B cell (primary cell): ENCODE results near the gene TGFBR3L. TPM values are rescaled to one million over a fixed set of nuclear protein-coding genes. Genes with fewer than 3 reads are reported as not detected.
"Not testable (repeated sequence)": the region's sequence is repeated elsewhere in the genome, so short reads cannot be mapped to it uniquely, and the experiment has no call there.

Experiments used
- ATAC-seq: fragments of 200-7000 bp; cut with Tn5 transposase; one replicate; pipeline ENCODE4 v1.10.0; 2021; ENCODE audit warnings: low read depth, mild to moderate bottlenecking, moderate number of reproducible peaks, moderate library complexity
- CTCF ChIA-PET: fragments of 350-600 bp; sonication (Branson Sonifier 250); formaldehyde crosslinking; loops from one replicate; lab custom pipeline; 2021; ENCODE audit warnings: antibody characterized with exemption, inconsistent platforms; lab: Charles Lee
- POLR2A ChIA-PET: fragments of 350-600 bp; sonication (Branson Sonifier 250); formaldehyde crosslinking; loops from one replicate; lab custom pipeline; 2021; ENCODE audit warnings: antibody characterized with exemption; lab: Charles Lee
- DNase-seq: peaks from one replicate; pipeline ENCODE4 v3.0.0; 2013
- H2AFZ ChIP-seq: 2 replicates; pipeline ENCODE4 v1.6.1; 2012; ENCODE audit warnings: mild to moderate bottlenecking, low read depth, low read length; ENCODE audit not compliant: insufficient read depth, poor library complexity, severe bottlenecking
- H3K27ac ChIP-seq, 2 donors: 1 replicate in 1 of 2; 2 replicates in 1 of 2; pipeline ENCODE4 v1.5.1; 2012 to 2013; ENCODE audit warnings: low read length in 2 of 2, mild to moderate bottlenecking in 2 of 2, moderate library complexity in 1 of 2
- H3K27me3 ChIP-seq, 4 experiments: fragments of 200-600 bp in 1 of 4; sonication (generic) in 1 of 4; replicated peaks in 1 of 4; 1 replicate in 2 of 4; 2 replicates in 2 of 4; pipeline versions ENCODE4 v1.6.1 to v1.7.0; 2013 to 2016; ENCODE audit warnings: low read length in 3 of 4, mild to moderate bottlenecking in 2 of 4, mixed read lengths in 1 of 4, moderate library complexity in 1 of 4; ENCODE audit not compliant: insufficient read depth in 4 of 4, control insufficient read depth in 3 of 4; ENCODE audit errors: control extremely low read depth in 1 of 4
- H3K36me3 ChIP-seq, 2 experiments: replicated peaks in 1 of 2; 1 replicate in 1 of 2; 2 replicates in 1 of 2; pipeline versions ENCODE4 v1.6.1 to v1.7.1; 2013; ENCODE audit warnings: low read length in 1 of 2; ENCODE audit not compliant: insufficient read depth in 2 of 2, control insufficient read depth in 1 of 2; ENCODE audit errors: control extremely low read depth in 1 of 2, extremely low read depth in 1 of 2
- H3K4me1 ChIP-seq, 2 donors: fragments of 200-600 bp in 1 of 2; sonication (generic) in 1 of 2; 1 replicate in 1 of 2; 2 replicates in 1 of 2; pipeline versions ENCODE4 v1.5.1 to v1.6.1; 2013 to 2017; ENCODE audit warnings: low read length in 2 of 2; ENCODE audit not compliant: control insufficient read depth in 2 of 2, insufficient read depth in 2 of 2
- H3K4me2 ChIP-seq: replicated peaks from 2 replicates; pipeline ENCODE3; 2012; ENCODE audit warnings: mild to moderate bottlenecking, low read depth, low read length; ENCODE audit not compliant: poor library complexity, severe bottlenecking
- H3K4me3 ChIP-seq, 5 experiments: fragments of 200-600 bp in 1 of 5; sonication (generic) in 1 of 5; 1 replicate in 3 of 5; 2 replicates in 2 of 5; pipeline versions ENCODE4 v1.5.1 to v1.7.0; 2011 to 2016; ENCODE audit warnings: low read length in 4 of 5, mild to moderate bottlenecking in 4 of 5, low read depth in 2 of 5, control low read depth in 1 of 5, moderate library complexity in 1 of 5; ENCODE audit not compliant: insufficient read depth in 1 of 5; ENCODE audit errors: control extremely low read depth in 1 of 5, extremely low read depth in 1 of 5
- H3K79me2 ChIP-seq: fragments of 200-600 bp; sonication (generic); one replicate; pipeline ENCODE4 v1.6.0; 2016; ENCODE audit warnings: low read length; ENCODE audit not compliant: control insufficient read depth, insufficient read depth
- H3K9ac ChIP-seq: fragments of 200-600 bp; sonication (generic); 2 replicates; pipeline ENCODE4 v1.6.1; 2017; ENCODE audit warnings: mild to moderate bottlenecking, low read length, moderate library complexity
- H3K9me3 ChIP-seq, 3 donors: one replicate each; pipeline versions ENCODE4 v1.6.1 to v1.7.1; 2013; ENCODE audit warnings: low read length in 2 of 3; ENCODE audit not compliant: control insufficient read depth in 2 of 3, insufficient read depth in 1 of 3; ENCODE audit errors: control extremely low read depth in 1 of 3
- H4K20me1 ChIP-seq: 2 replicates; pipeline ENCODE4 v1.6.0; 2012; ENCODE audit warnings: mild to moderate bottlenecking, low read length; ENCODE audit not compliant: insufficient read depth, control insufficient read depth, poor library complexity, severe bottlenecking
- H3K27ac Mint-ChIP-seq: one replicate; pipeline ENCODE4 v1.8.0; 2021; ENCODE audit warnings: mixed read lengths
- H3K27me3 Mint-ChIP-seq: one replicate; pipeline ENCODE4 v1.8.0; 2021; ENCODE audit warnings: mixed read lengths
- H3K4me1 Mint-ChIP-seq: one replicate; pipeline ENCODE4 v1.8.0; 2021; ENCODE audit warnings: mixed read lengths
- H3K4me3 Mint-ChIP-seq: one replicate; pipeline ENCODE4 v1.8.0; 2021; ENCODE audit warnings: mixed read lengths
- H3K9me3 Mint-ChIP-seq: one replicate; pipeline ENCODE4 v1.8.0; 2022; ENCODE audit warnings: mixed read lengths; ENCODE audit not compliant: insufficient read depth
- EZH2 ChIP-seq: IDR thresholded peaks from 2 replicates; pipeline ENCODE4 v1.6.1; 2012; ENCODE audit warnings: borderline replicate concordance, low read depth, mild to moderate bottlenecking, moderate library complexity, low read length; ENCODE audit not compliant: insufficient read depth, poor library complexity, severe bottlenecking
- WGBS: methylation state at CpG from one replicate; pipeline ENCODE4 v1.1.5; 2013; ENCODE audit warnings: missing lambda C conversion rate; ENCODE audit not compliant: insufficient coverage; 5-methylcytosine and 5-hydroxymethylcytosine counted together
- intact Hi-C: fragments of 100-400 bp; cut with micrococcal nuclease; formaldehyde crosslinking; loops from one replicate; pipeline ENCODE4 v1.10.0; 2022
- polyA plus RNA-seq: library from polyadenylated mRNA; depleted of rRNA; stranded (reverse); fragments of >200 nt; gene quantifications from 2 replicates; pipeline ENCODE4 v1.2.3, GENCODE V29; 2012
- total RNA-seq, 2 donors: library from RNA; stranded (reverse); fragments of 120-200 nt in 1 of 2; gene quantifications; 1 replicate in 1 of 2; 2 replicates in 1 of 2; pipeline versions ENCODE4 v1.2.3 to v1.2.4, GENCODE V29; 2013 to 2022
- TF ChIP-seq, protein P1 (sequence below): fragments of 200-600 bp; IDR thresholded peaks from one replicate; pipeline ENCODE4 v1.8.0; 2022; ENCODE audit warnings: antibody characterized with exemption, mild to moderate bottlenecking

Gene TGFBR3L
- total and polyA plus RNA-seq, 2 donors (not counting 1 experiment from before 2014, with no cell fraction given) = 0.21 to 0.22 TPM

DNA sequence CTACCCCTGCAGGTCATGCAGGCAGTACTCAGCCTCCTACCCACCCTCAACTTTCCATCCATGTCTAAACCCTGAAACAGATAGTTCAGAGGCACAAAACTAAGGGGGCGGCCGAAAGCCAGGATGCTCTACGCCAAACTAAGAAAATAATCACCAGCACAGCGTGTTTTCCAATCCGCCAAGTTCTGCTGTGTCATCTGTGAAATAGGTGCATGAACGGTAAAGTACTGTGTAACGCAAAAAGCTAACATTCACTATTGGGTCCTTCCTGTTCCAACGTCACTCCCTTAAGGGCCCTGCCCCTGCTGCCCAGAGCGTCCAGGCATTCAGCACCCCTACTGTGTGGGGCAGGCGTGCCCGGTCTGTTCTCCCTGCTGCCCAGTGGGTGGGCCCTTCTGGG, 41.1 kb downstream of the TGFBR3L start:
- Histone ChIP-seq H3K79me2 (no peaks in the 10 kb centered on the region), H3K27ac (no peak overlapping the region), H4K20me1 (no peaks in the 10 kb centered on the region), H2AFZ (no peak overlapping the region), H3K9ac (no peak overlapping the region), H3K4me1 (no peaks in the 10 kb centered on the region), H3K9me3 (no peaks in the 10 kb centered on the region), H3K36me3 (peaks cover 0 to 4% of the 10 kb centered on the region in 2 experiments), H3K27me3 (no peaks in the 10 kb centered on the region), H3K4me2 (no peak overlapping the region), H3K4me3 (no peak overlapping the region)
- ATAC-seq (no peak), DNase-seq (no peak)
- intact Hi-C loops = no loop called here
- no peak for TF ChIP-seq EZH2
- TF ChIP-seq, protein P1, sequence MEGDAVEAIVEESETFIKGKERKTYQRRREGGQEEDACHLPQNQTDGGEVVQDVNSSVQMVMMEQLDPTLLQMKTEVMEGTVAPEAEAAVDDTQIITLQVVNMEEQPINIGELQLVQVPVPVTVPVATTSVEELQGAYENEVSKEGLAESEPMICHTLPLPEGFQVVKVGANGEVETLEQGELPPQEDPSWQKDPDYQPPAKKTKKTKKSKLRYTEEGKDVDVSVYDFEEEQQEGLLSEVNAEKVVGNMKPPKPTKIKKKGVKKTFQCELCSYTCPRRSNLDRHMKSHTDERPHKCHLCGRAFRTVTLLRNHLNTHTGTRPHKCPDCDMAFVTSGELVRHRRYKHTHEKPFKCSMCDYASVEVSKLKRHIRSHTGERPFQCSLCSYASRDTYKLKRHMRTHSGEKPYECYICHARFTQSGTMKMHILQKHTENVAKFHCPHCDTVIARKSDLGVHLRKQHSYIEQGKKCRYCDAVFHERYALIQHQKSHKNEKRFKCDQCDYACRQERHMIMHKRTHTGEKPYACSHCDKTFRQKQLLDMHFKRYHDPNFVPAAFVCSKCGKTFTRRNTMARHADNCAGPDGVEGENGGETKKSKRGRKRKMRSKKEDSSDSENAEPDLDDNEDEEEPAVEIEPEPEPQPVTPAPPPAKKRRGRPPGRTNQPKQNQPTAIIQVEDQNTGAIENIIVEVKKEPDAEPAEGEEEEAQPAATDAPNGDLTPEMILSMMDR = no peak
- 73% methylated on average over 11 of the region's 11 CpGs for WGBS
- Mint-ChIP-seq H3K4me3 (no peak overlapping the region), H3K4me1 (no peaks in the 10 kb centered on the region), H3K27me3 (no peaks in the 10 kb centered on the region), H3K27ac (no peak overlapping the region), H3K9me3 (no peaks in the 10 kb centered on the region)
- ChIA-PET POLR2A (interaction anchor here (0.7 kb wide), 1 partner anchor 20 kb away, joined by 9 read pairs; no protein-coding TSS in a partner anchor), CTCF (no interaction called here)

DNA sequence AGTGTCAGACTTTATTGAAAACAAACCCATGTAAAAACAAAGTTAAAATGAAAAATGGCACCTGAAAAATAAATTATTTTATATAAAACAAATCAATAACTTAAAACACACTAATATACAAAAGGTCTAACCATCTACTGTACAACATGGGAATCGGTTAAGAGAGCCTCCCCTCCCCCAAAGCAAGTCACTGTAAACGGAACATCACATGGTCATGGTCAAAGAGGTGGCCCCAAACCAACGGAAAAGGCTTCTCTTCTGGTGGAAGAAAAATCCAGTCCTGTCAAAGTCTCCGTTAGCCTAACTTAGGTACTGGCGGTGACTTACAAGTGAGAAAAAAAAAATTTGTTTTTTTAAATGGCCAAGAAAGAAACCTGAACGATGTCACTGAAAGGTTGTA, 44.6 kb downstream of the TGFBR3L start:
- H3K9ac ChIP-seq = no peak overlapping the region
- Mint-ChIP-seq H3K4me3 (no peak overlapping the region), H3K9me3 (no peaks in the 10 kb centered on the region), H3K4me1 (no peaks in the 10 kb centered on the region), H3K27ac (no peak overlapping the region), H3K27me3 (no peaks in the 10 kb centered on the region)
- DNase-seq (no peak), ATAC-seq (no peak)
- peaks cover 0 to 22% of the 10 kb centered on the region in 2 experiments for H3K36me3 ChIP-seq
- no peak overlapping the region for H3K4me2 ChIP-seq
- intact Hi-C loops = no loop called here
- H4K20me1 ChIP-seq = no peaks in the 10 kb centered on the region
- H3K79me2 ChIP-seq = no peaks in the 10 kb centered on the region
- WGBS = 26% methylated on average over 6 of the region's 6 CpGs
- H2AFZ ChIP-seq = no peak overlapping the region
- H3K27ac ChIP-seq = no peak overlapping the region
- ChIA-PET POLR2A (no interaction called here), CTCF (interaction anchor here (0.6 to 2.3 kb wide), 2 partner anchors 15 to 419 kb away, joined by 3 to 8 read pairs; partner anchors contain the start of gene TIMM44)
- TF ChIP-seq, protein P1 = no peak
- no peak for TF ChIP-seq EZH2
- H3K27me3 ChIP-seq = no peaks in the 10 kb centered on the region
- no peaks in the 10 kb centered on the region for H3K4me1 ChIP-seq
- no peak overlapping the region for H3K4me3 ChIP-seq
- H3K9me3 ChIP-seq = no peaks in the 10 kb centered on the region

DNA sequence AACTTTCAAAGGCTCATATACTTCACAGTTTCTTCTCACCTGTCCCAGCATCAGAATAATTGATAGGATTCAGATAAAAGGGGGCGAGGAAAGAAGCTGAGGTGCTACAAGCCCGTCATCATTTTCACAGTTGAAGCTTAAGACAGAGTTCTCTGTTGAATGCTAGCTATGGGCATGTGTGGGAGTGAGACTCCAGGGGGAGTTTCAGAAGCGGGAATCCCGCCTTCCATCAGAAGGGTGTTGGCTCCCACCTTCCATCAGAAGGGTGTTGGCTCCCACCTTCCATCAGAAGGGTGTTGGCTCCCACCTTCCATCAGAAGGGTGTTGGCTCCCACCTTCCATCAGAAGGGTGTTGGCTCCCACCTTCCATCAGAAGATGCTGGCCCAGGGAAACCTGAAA, 46.5 kb downstream of the TGFBR3L start:
- H3K9me3 ChIP-seq, H3K79me2 ChIP-seq, H3K27me3 Mint-ChIP-seq, H3K27ac Mint-ChIP-seq, ATAC-seq, H3K4me3 ChIP-seq, H2AFZ ChIP-seq, H3K9ac ChIP-seq, POLR2A ChIA-PET, H3K9me3 Mint-ChIP-seq, H4K20me1 ChIP-seq, DNase-seq, H3K27ac ChIP-seq, H3K4me3 Mint-ChIP-seq, intact Hi-C loops, H3K4me1 Mint-ChIP-seq, H3K4me2 ChIP-seq, H3K27me3 ChIP-seq, H3K4me1 ChIP-seq: not testable (repeated sequence)
- 100% methylated on average over 1 of the region's 4 CpGs for WGBS
- peaks cover 0 to 37% of the 10 kb centered on the region in 2 experiments for H3K36me3 ChIP-seq
- CTCF ChIA-PET = interaction anchor here (1.0 to 2.3 kb wide), 3 partner anchors 10 to 43 kb away, joined by 3 to 8 read pairs (median 3); partner anchors contain the start of gene TIMM44
